ENCODE data around the gene DCBLD2. TPM values are rescaled to one million over a fixed set of nuclear protein-coding genes. Genes with fewer than 3 reads are reported as not detected.
"Not testable (repeated sequence)": the region's sequence is repeated elsewhere in the genome, so short reads cannot be mapped to it uniquely, and the experiment has no call there.

DCBLD2 gene
- total and polyA plus RNA-seq, 2 experiments from 2014 or later, result 68.3 to 203 TPM

GRCh38 chr3:98843266-98843959 lies 58.1 kb downstream of the DCBLD2 start:
- H3K4me3 ChIP-seq, result peak overlapping the region; percentile 24
- H3K27me3 ChIP-seq (replicated peaks; ENCODE audit: insufficient read depth), result no peaks in the 10 kb centered on the region
- peaks cover 92% of the 10 kb centered on the region for H3K79me2 ChIP-seq (ENCODE audit: insufficient read depth)
- H3K4me2 ChIP-seq (ENCODE audit: unreplicated experiment), result peak overlapping the region; percentile 36
- peak overlapping the region; percentile 38 for H3K27ac ChIP-seq
- H3K9me3 ChIP-seq (ENCODE audit: low read depth), result no peaks in the 10 kb centered on the region
- in situ Hi-C loops (cut with MboI), result no loop called here
- TF ChIP-seq EZH2 (IDR thresholded peaks at IDR 0.05; ENCODE audit: insufficient read depth, poor library complexity, severe bottlenecking), result no peak
- no peak for TF ChIP-seq EZH2phosphoT487 (IDR thresholded peaks at IDR 0.05; ENCODE audit: insufficient read depth, low read depth)
- peak; percentile 45 for DNase-seq
- 43 to 46% methylated on average over 7 of the region's 7 CpGs for WGBS, 2 experiments (ENCODE audit: low coverage in 1 of 2, low lambda C conversion rate in 2 of 2, missing lambda C conversion rate in 2 of 2)
- peak overlapping the region; percentile 8; the same call in 1 of the 2 replicates for H3K9ac ChIP-seq
- peaks cover 39% of the 10 kb centered on the region for H3K36me3 ChIP-seq (ENCODE audit: low read depth)
- no peaks in the 10 kb centered on the region for H4K20me1 ChIP-seq (ENCODE audit: insufficient read depth)
- no peaks in the 10 kb centered on the region for H3K9me2 ChIP-seq (ENCODE audit: insufficient read depth)
- no peak overlapping the region for H2AFZ ChIP-seq
- H3F3A ChIP-seq (ENCODE audit: insufficient read depth), result peaks cover 83% of the 10 kb centered on the region
- H3K4me1 ChIP-seq (ENCODE audit: insufficient read depth), result peaks cover 42% of the 10 kb centered on the region

DNA sequence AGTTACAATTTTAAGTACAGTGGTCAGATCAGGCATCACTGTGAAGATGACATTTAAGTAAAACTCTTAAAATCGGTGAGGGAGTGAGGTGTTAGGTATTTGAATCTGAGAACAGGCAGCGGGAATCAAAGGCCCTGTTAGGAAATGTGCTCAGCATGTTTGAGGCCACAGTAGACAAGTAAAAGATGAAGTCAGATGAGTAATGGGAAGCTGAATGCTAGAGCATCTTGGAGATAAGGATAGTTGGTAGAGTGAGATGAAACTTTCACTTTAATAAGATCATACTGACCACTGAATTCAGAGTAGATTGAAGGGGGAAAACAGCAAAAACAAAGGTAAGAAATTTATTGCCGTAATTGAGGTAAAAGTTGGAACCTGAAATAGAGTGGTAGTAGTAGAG lies 61.6 kb downstream of the DCBLD2 start:
- TF ChIP-seq EZH2phosphoT487 (IDR thresholded peaks at IDR 0.05; ENCODE audit: insufficient read depth, low read depth) (no peak), EZH2 (IDR thresholded peaks at IDR 0.05; ENCODE audit: insufficient read depth, poor library complexity, severe bottlenecking) (no peak)
- peaks cover 17% of the 10 kb centered on the region for H3K36me3 ChIP-seq (ENCODE audit: low read depth)
- H3K9ac ChIP-seq, result no peak overlapping the region
- no peaks in the 10 kb centered on the region for H3K9me2 ChIP-seq (ENCODE audit: insufficient read depth)
- H3K4me1 ChIP-seq (ENCODE audit: insufficient read depth), result peaks cover 19% of the 10 kb centered on the region
- no peak overlapping the region for H3K4me3 ChIP-seq
- H3K27me3 ChIP-seq (replicated peaks; ENCODE audit: insufficient read depth), result no peaks in the 10 kb centered on the region
- peak overlapping the region; percentile 13; the same call in 1 of the 2 replicates for H3K27ac ChIP-seq
- no peaks in the 10 kb centered on the region for H3K9me3 ChIP-seq (ENCODE audit: low read depth)
- no peak overlapping the region for H3K4me2 ChIP-seq (ENCODE audit: unreplicated experiment)
- H3K79me2 ChIP-seq (ENCODE audit: insufficient read depth), result peaks cover 57% of the 10 kb centered on the region
- peaks cover 47% of the 10 kb centered on the region for H3F3A ChIP-seq (ENCODE audit: insufficient read depth)
- DNase-seq, result peak; percentile 35
- in situ Hi-C loops (cut with MboI), result no loop called here
- WGBS, 2 experiments (ENCODE audit: low coverage in 1 of 2, low lambda C conversion rate in 2 of 2, missing lambda C conversion rate in 2 of 2), result 97 to 99% methylated on average over 3 of the region's 3 CpGs
- H2AFZ ChIP-seq, result no peak overlapping the region
- H4K20me1 ChIP-seq (ENCODE audit: insufficient read depth), result no peaks in the 10 kb centered on the region

- H3K4me2 ChIP-seq (ENCODE audit: unreplicated experiment); H3K27ac ChIP-seq; H3K9ac ChIP-seq; H3K4me1 ChIP-seq (ENCODE audit: insufficient read depth); in situ Hi-C loops (cut with MboI); H4K20me1 ChIP-seq (ENCODE audit: insufficient read depth); H2AFZ ChIP-seq; H3K27me3 ChIP-seq (replicated peaks; ENCODE audit: insufficient read depth); DNase-seq; H3K4me3 ChIP-seq; H3K9me2 ChIP-seq (ENCODE audit: insufficient read depth); H3K9me3 ChIP-seq (ENCODE audit: low read depth): not testable (repeated sequence)
- H3F3A ChIP-seq (ENCODE audit: insufficient read depth), result peaks cover 77% of the 10 kb centered on the region
- peaks cover 13% of the 10 kb centered on the region for H3K36me3 ChIP-seq (ENCODE audit: low read depth)
- WGBS, 2 experiments (ENCODE audit: low coverage in 1 of 2, low lambda C conversion rate in 2 of 2, missing lambda C conversion rate in 2 of 2), result 64 to 69% methylated on average over 5 of the region's 5 CpGs
- H3K79me2 ChIP-seq (ENCODE audit: insufficient read depth), result peaks cover 69% of the 10 kb centered on the region
Measured at GRCh38 chr3:98831060-98831459, 70.4 kb downstream of the DCBLD2 start.

DNA sequence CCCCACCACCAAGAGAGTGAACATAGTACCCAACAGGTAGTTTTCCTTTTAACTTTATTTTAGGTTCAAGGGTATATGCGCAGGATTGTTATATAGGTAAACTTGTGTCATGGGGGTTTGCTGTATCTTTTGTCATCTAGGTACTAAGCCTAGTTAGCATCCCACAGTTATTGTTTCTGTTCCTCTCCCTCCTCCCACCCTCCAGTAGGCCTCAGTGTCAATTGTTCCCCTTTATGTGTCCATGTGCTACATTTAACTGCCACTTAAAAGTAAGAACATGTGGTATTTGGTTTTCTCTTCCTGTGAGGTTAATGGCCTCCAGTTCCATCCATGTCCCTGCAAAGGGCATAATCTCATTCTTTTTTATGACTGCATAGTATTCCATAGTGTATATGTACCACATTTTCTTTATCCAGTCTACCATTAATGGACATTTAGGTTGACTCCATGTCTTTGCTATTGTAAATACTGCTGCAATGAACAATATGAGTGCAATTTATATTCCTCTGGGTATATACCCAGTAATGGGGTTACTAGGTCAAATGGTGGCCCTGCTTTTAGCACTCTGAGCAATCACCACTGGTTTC lies 72.2 kb downstream of the DCBLD2 start:
- H3K27me3 ChIP-seq (replicated peaks; ENCODE audit: insufficient read depth), result no peaks in the 10 kb centered on the region
- in situ Hi-C loops (cut with MboI), result loop anchor here (10.0 kb wide), 1 partner anchor 925 kb away; no protein-coding TSS in a partner anchor
- H3K9me3 ChIP-seq (ENCODE audit: low read depth), result no peaks in the 10 kb centered on the region
- H3K27ac ChIP-seq, result no peak overlapping the region
- no peaks in the 10 kb centered on the region; the same call in 1 of the 2 replicates for H3K4me1 ChIP-seq (ENCODE audit: insufficient read depth)
- WGBS, 2 experiments (ENCODE audit: low coverage in 1 of 2, low lambda C conversion rate in 2 of 2, missing lambda C conversion rate in 2 of 2), result 100% methylated on average over 1 of the region's 1 CpG
- H3K9me2 ChIP-seq (ENCODE audit: insufficient read depth), result 0 out of 2 replicates have a peak, but pooled peaks cover 4% of the 10 kb centered on the region
- H4K20me1 ChIP-seq (ENCODE audit: insufficient read depth), result no peaks in the 10 kb centered on the region
- DNase-seq, result no peak
- peaks cover 91% of the 10 kb centered on the region for H3F3A ChIP-seq (ENCODE audit: insufficient read depth)
- H3K9ac ChIP-seq, result no peak overlapping the region
- peaks cover 13% of the 10 kb centered on the region for H3K36me3 ChIP-seq (ENCODE audit: low read depth)
- no peak overlapping the region for H3K4me3 ChIP-seq
- no peak for TF ChIP-seq EZH2phosphoT487 (IDR thresholded peaks at IDR 0.05; ENCODE audit: insufficient read depth, low read depth)
- TF ChIP-seq EZH2 (IDR thresholded peaks at IDR 0.05; ENCODE audit: insufficient read depth, poor library complexity, severe bottlenecking), result no peak
- H3K4me2 ChIP-seq (ENCODE audit: unreplicated experiment), result no peak overlapping the region
- peaks cover 83% of the 10 kb centered on the region for H3K79me2 ChIP-seq (ENCODE audit: insufficient read depth)
- no peak overlapping the region for H2AFZ ChIP-seq

Data from GM23248 (cell line).